CD4-positive, CD25-positive, alpha-beta regulatory T cell (primary cell): ENCODE results near the gene MTA2. TPM values are rescaled to one million over a fixed set of nuclear protein-coding genes. Genes with fewer than 3 reads are reported as not detected.
"Not testable (repeated sequence)": the region's sequence is repeated elsewhere in the genome, so short reads cannot be mapped to it uniquely, and the experiment has no call there.

Experiments used
- ATAC-seq, 2 donors: fragments of 150-1000 bp; cut with Tn5 transposase; one replicate each; pipeline ENCODE4 v1.10.0; 2021; ENCODE audit warnings: low read depth in 2 of 2, moderate number of reproducible peaks in 2 of 2, moderate library complexity in 1 of 2
- DNase-seq, 3 donors: peaks; one replicate each; pipeline versions ENCODE4 v3.0.0 to v3.0.0-alpha.2; 2012 to 2022; ENCODE audit warnings: mixed read lengths in 1 of 3
- H3K27ac ChIP-seq: one replicate; pipeline ENCODE4 v1.7.0; 2013; ENCODE audit warnings: mild to moderate bottlenecking, low read length; ENCODE audit not compliant: insufficient read depth, poor library complexity, severe bottlenecking
- H3K27me3 ChIP-seq: one replicate; pipeline ENCODE4 v1.7.0; 2013; ENCODE audit warnings: low read length; ENCODE audit not compliant: control insufficient read depth, insufficient read depth
- H3K36me3 ChIP-seq: one replicate; pipeline ENCODE4 v1.7.0; 2013; ENCODE audit warnings: mild to moderate bottlenecking, low read length, moderate library complexity; ENCODE audit not compliant: control insufficient read depth, insufficient read depth
- H3K4me1 ChIP-seq: 2 replicates; pipeline ENCODE4 v1.7.0; 2013; ENCODE audit warnings: mild to moderate bottlenecking, low read length; ENCODE audit not compliant: insufficient read depth, control insufficient read depth, poor library complexity, severe bottlenecking
- H3K4me3 ChIP-seq: one replicate; pipeline ENCODE4 v1.7.0; 2013; ENCODE audit warnings: low read depth, mild to moderate bottlenecking, low read length, moderate library complexity
- H3K9me3 ChIP-seq, 2 experiments: 1 replicate in 1 of 2; 2 replicates in 1 of 2; pipeline ENCODE4 v1.7.0; 2013; ENCODE audit warnings: low read length in 2 of 2, mild to moderate bottlenecking in 1 of 2, moderate library complexity in 1 of 2; ENCODE audit not compliant: control insufficient read depth in 2 of 2
- H3K27ac Mint-ChIP-seq, 3 donors: one replicate each; pipeline ENCODE4 v1.8.0; 2020 to 2022; ENCODE audit warnings: mild to moderate bottlenecking in 3 of 3, mixed read lengths in 3 of 3, moderate library complexity in 2 of 3
- H3K27me3 Mint-ChIP-seq: one replicate; pipeline ENCODE4 v1.8.0; 2022; ENCODE audit warnings: mild to moderate bottlenecking, mixed read lengths
- H3K36me3 Mint-ChIP-seq: one replicate; pipeline ENCODE4 v1.8.0; 2020; ENCODE audit warnings: mixed read lengths
- H3K4me1 Mint-ChIP-seq, 4 donors: one replicate each; pipeline ENCODE4 v1.8.0; 2020 to 2022; ENCODE audit warnings: mixed read lengths in 4 of 4, mild to moderate bottlenecking in 1 of 4
- H3K4me3 Mint-ChIP-seq, 4 donors: one replicate each; pipeline ENCODE4 v1.8.0; 2020 to 2022; ENCODE audit warnings: mild to moderate bottlenecking in 4 of 4, mixed read lengths in 4 of 4, moderate library complexity in 3 of 4
- H3K9me3 Mint-ChIP-seq, 7 donors: one replicate each; pipeline ENCODE4 v1.8.0; 2020 to 2022; ENCODE audit warnings: mixed read lengths in 7 of 7, mild to moderate bottlenecking in 3 of 7, moderate library complexity in 2 of 7
- polyA plus RNA-seq, 4 donors: library from polyadenylated mRNA; unstranded; fragments of 300-500 nt; fragmentation: Illumina TruSeq; gene quantifications; one replicate each; pipeline ENCODE4 v1.2.3, GENCODE V29; 2021
- total RNA-seq: library from RNA; stranded (reverse); gene quantifications from one replicate; pipeline ENCODE4 v1.2.3, GENCODE V29; 2022

Gene MTA2
- total RNA-seq (172 TPM), polyA plus RNA-seq (10 to 100 TPM; 30.3 to 38.6 (median 33.9) TPM)

GRCh38 chr11:62601372-62602140 lies at the start of gene MTA2:
Gene MTA2, minus strand, starts transcription at chr11:62601865. Its CDS starts 415 bp downstream, at chr11:62601450.
- DNase-seq (peak; percentile 98 to 100 (median 99)), ATAC-seq (peak; percentile 75 to 78)
- Mint-ChIP-seq H3K4me1 (peaks cover 11 to 61% (median 46%) of the 10 kb centered on the region in 4 donors), H3K27ac (peak within 1 kb of the TSS; percentile 96 to 97 (median 97)), H3K4me3 (peak within 1 kb of the TSS; percentile 95 to 100 (median 96)), H3K36me3 (peaks cover 47% of the 10 kb centered on the region), H3K9me3 (no peaks in the 10 kb centered on the region), H3K27me3 (no peaks in the 10 kb centered on the region)
- Histone ChIP-seq H3K27ac (peak within 1 kb of the TSS; percentile 90), H3K9me3 (no peaks in the 10 kb centered on the region), H3K27me3 (no peaks in the 10 kb centered on the region), H3K4me3 (peak within 1 kb of the TSS; percentile 98), H3K36me3 (peaks cover 38% of the 10 kb centered on the region), H3K4me1 (peaks cover 48% of the 10 kb centered on the region)

DNA sequence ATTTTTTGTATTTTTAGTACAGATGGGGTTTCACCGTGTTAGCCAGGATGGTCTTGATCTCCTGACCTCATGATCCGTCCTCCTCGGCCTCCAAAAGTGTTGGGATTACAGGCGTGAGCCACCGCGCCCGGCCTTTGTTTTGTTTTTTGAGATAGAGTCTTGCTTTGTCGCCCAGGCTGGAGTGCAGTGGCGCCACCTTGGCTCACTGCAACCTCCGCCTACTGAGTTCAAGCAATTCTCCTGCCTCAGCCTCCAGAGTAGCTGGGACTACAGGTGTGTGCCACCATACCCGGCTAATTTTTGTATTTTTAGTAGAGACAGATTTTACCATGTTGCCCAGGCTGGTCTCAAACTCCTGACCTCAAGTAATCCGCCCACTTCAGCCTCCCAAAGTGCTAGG lies 48.6 kb upstream of the MTA2 start:
- not testable (repeated sequence) for H3K9me3 Mint-ChIP-seq, DNase-seq, H3K27ac ChIP-seq, ATAC-seq, H3K4me3 ChIP-seq, H3K27me3 ChIP-seq, H3K36me3 Mint-ChIP-seq, H3K27me3 Mint-ChIP-seq, H3K9me3 ChIP-seq
- Histone ChIP-seq H3K36me3 (peaks cover 12% of the 10 kb centered on the region), H3K4me1 (peaks cover 38% of the 10 kb centered on the region)
- H3K27ac Mint-ChIP-seq, result peak overlapping the region in 1 of 3 donors; percentile 58
- H3K4me3 Mint-ChIP-seq, result peak overlapping the region in 1 of 4 donors; percentile 8
- H3K4me1 Mint-ChIP-seq, result peaks cover 6 to 46% (median 24%) of the 10 kb centered on the region in 4 donors

DNA sequence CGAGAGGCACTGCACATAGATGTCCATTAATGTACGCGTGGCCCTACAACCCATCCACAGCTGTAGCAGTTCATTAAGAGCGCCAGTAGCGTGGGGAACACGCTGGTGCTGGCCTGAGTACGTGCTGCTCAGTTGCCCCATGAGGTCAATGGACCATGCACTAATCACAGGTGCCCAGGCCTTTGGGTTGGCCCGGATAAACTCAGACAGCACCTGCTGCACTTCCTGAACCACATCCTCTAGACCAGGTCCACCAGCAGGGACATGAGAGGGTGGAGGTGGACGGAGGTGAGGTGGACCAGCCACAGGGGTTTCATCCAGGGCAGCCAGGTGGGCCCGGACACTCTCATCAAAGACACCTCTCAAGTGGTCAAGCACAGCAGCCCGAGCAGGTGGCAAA lies 47.8 kb upstream of the MTA2 start:
- Mint-ChIP-seq H3K4me1 (peaks cover 6 to 53% (median 24%) of the 10 kb centered on the region in 4 donors), H3K9me3 (no peaks in the 10 kb centered on the region), H3K4me3 (peak overlapping the region in 1 of 4 donors; percentile 21), H3K36me3 (no peaks in the 10 kb centered on the region), H3K27me3 (peaks cover 5% of the 10 kb centered on the region), H3K27ac (no peak overlapping the region)
- Histone ChIP-seq H3K4me3 (no peak overlapping the region), H3K9me3 (no peaks in the 10 kb centered on the region), H3K36me3 (peaks cover 12% of the 10 kb centered on the region), H3K27me3 (no peaks in the 10 kb centered on the region), H3K4me1 (peaks cover 46% of the 10 kb centered on the region), H3K27ac (no peak overlapping the region)
- ATAC-seq (no peak), DNase-seq (no peak)

GRCh38 chr11:62648967-62649364 lies 47.3 kb upstream of the MTA2 start:
- peaks cover 5% of the 10 kb centered on the region for H3K27me3 Mint-ChIP-seq
- DNase-seq (no peak), ATAC-seq (no peak)
- Histone ChIP-seq H3K9me3 (no peaks in the 10 kb centered on the region), H3K27me3 (no peaks in the 10 kb centered on the region), H3K27ac (no peak overlapping the region), H3K4me1 (peaks cover 48% of the 10 kb centered on the region), H3K4me3 (no peak overlapping the region), H3K36me3 (peaks cover 12% of the 10 kb centered on the region)
- H3K4me3 Mint-ChIP-seq, result peak overlapping the region in 1 of 4 donors; percentile 43
- no peaks in the 10 kb centered on the region for H3K9me3 Mint-ChIP-seq
- no peak overlapping the region for H3K27ac Mint-ChIP-seq
- H3K4me1 Mint-ChIP-seq, result peaks cover 6 to 55% (median 24%) of the 10 kb centered on the region in 4 donors
- H3K36me3 Mint-ChIP-seq, result no peaks in the 10 kb centered on the region

- peaks cover 6 to 52% (median 21%) of the 10 kb centered on the region in 4 donors for H3K4me1 Mint-ChIP-seq
- Histone ChIP-seq H3K4me3 (no peak overlapping the region), H3K4me1 (peaks cover 44% of the 10 kb centered on the region), H3K36me3 (peaks cover 12% of the 10 kb centered on the region), H3K9me3 (no peaks in the 10 kb centered on the region), H3K27me3 (no peaks in the 10 kb centered on the region), H3K27ac (no peak overlapping the region)
- H3K4me3 Mint-ChIP-seq, result no peak overlapping the region
- H3K9me3 Mint-ChIP-seq, result no peaks in the 10 kb centered on the region
- ATAC-seq, result no peak
- no peak overlapping the region for H3K27ac Mint-ChIP-seq
- DNase-seq, result no peak
- H3K36me3 Mint-ChIP-seq, result no peaks in the 10 kb centered on the region
- H3K27me3 Mint-ChIP-seq, result peaks cover 2% of the 10 kb centered on the region
These were observed 46.7 kb upstream of the MTA2 start for GRCh38 chr11:62648185-62648966.

GRCh38 chr11:62647609-62648005 lies 45.9 kb upstream of the MTA2 start:
- Mint-ChIP-seq H3K36me3 (no peaks in the 10 kb centered on the region), H3K4me3 (no peak overlapping the region), H3K4me1 (peaks cover 4 to 54% (median 17%) of the 10 kb centered on the region in 4 donors), H3K27me3 (no peaks in the 10 kb centered on the region), H3K27ac (no peak overlapping the region), H3K9me3 (no peaks in the 10 kb centered on the region)
- Histone ChIP-seq H3K36me3 (peaks cover 17% of the 10 kb centered on the region), H3K4me1 (peaks cover 38% of the 10 kb centered on the region), H3K9me3 (no peaks in the 10 kb centered on the region), H3K27ac (no peak overlapping the region), H3K4me3 (no peak overlapping the region), H3K27me3 (no peaks in the 10 kb centered on the region)
- ATAC-seq, result no peak
- DNase-seq, result no peak

- no peak for ATAC-seq
- H3K4me3 ChIP-seq, result peak overlapping the region; percentile 72
These were observed 45.4 kb upstream of the MTA2 start for GRCh38 chr11:62646825-62647608.

More at GRCh38 chr11:62646825-62647608, 45.4 kb upstream of the MTA2 start:
- H3K36me3 ChIP-seq, result peaks cover 19% of the 10 kb centered on the region
- Mint-ChIP-seq H3K27ac (peak overlapping the region; percentile 76 to 98 (median 95)), H3K4me3 (peak overlapping the region; percentile 95 to 97 (median 96)), H3K4me1 (peaks cover 0 to 50% (median 13%) of the 10 kb centered on the region in 4 donors), H3K27me3 (no peaks in the 10 kb centered on the region), H3K36me3 (no peaks in the 10 kb centered on the region), H3K9me3 (no peaks in the 10 kb centered on the region)
- peaks cover 32% of the 10 kb centered on the region for H3K4me1 ChIP-seq
- no peaks in the 10 kb centered on the region for H3K9me3 ChIP-seq
- peak overlapping the region; percentile 92 for H3K27ac ChIP-seq
- no peak for DNase-seq
- H3K27me3 ChIP-seq, result no peaks in the 10 kb centered on the region
